Fibroblast of skin of right biceps (primary cell): Measurements from ENCODE around the gene KATNAL2.
A peak's percentile ranks its signal among the peaks of the same experiment; 100 is the strongest.

Experiments
- DNase-seq: peaks from one replicate; pipeline ENCODE4 v3.0.0-alpha.2; 2013

The KATNAL2 gene, protein sequence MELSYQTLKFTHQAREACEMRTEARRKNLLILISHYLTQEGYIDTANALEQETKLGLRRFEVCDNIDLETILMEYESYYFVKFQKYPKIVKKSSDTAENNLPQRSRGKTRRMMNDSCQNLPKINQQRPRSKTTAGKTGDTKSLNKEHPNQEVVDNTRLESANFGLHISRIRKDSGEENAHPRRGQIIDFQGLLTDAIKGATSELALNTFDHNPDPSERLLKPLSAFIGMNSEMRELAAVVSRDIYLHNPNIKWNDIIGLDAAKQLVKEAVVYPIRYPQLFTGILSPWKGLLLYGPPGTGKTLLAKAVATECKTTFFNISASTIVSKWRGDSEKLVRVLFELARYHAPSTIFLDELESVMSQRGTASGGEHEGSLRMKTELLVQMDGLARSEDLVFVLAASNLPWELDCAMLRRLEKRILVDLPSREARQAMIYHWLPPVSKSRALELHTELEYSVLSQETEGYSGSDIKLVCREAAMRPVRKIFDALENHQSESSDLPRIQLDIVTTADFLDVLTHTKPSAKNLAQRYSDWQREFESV

DNA sequence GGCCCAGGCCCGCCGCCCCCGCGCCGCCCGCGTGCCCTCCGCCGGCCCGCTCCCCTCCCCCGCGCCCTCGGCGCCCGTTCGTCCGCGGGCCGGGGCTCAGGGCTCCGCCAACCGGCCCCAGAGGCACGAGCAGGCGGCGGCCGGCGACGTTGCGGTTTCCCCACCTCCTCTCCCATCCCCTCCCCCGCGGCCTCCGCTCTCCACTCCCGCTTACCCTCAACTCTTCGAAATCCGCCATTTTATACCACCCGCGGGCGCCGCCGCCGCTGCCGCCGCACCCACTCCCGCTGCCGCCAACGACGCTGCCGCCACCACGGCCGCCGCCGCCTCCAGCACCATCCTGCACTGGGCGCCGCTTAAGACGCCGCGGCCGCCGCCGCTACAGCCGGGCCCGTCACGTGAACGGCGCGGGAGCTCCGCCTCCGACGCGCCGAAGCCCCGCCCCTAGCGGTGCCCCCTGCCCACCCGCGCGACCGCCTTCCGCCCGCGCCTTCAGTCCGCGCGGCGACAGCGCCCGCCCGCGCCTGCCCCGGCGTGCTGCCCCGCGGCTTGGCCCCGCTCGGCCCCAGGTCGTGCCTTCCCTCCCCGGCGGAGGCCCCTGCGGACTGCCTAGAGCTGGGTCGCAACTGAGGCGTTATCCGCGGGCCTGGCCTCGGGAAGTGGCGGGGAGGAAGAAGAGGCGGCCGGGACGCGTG is at the start of gene KATNAL2, which contains the start of gene PIAS2:
TSS of gene KATNAL2 (plus strand) at position 495 of the 695 bp plus-strand sequence. CDS start 29,271 bp downstream, outside the sequence.
TSS of gene PIAS2 (minus strand) at position 400 of the 695 bp plus-strand sequence. CDS start at position 238, 162 bp downstream.
- DNase-seq = peak; percentile 79

DNA sequence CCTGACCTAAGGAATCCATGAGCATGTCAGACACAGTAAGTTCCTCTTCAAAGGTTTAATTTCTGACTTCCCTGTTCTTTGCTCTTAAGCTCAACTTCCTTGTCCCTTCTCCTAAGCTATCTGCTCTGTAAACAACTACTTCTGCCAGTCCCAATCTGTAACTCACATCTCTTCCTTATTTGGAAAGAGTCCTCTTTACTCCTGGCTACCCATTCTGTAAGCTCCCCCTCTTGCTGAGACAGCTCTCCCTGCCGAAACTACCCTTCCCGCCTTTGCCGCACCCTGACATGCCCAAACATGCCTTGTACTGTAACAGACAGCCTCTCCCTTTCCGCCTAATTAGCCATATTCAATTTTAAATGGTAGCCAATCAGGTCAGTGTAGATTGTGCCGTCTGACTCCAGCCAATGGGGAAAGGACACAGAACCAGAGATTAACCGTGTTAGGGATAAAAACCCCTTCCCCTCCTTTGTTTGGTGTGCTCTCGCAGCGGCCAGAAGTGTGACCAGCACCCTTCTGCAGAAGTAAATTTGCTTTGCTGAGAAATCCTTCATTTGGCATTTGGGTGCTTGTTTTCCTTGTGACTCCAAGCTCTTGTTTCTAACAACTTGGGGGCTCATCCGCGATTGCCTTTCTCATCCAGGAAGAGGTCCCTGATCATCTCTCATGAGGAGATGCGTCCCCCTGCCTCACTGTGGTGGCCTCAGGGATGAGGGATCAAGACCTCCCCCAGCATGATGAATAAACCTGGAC is 49.1 kb upstream of the KATNAL2 start:
- no peak for DNase-seq

DNA sequence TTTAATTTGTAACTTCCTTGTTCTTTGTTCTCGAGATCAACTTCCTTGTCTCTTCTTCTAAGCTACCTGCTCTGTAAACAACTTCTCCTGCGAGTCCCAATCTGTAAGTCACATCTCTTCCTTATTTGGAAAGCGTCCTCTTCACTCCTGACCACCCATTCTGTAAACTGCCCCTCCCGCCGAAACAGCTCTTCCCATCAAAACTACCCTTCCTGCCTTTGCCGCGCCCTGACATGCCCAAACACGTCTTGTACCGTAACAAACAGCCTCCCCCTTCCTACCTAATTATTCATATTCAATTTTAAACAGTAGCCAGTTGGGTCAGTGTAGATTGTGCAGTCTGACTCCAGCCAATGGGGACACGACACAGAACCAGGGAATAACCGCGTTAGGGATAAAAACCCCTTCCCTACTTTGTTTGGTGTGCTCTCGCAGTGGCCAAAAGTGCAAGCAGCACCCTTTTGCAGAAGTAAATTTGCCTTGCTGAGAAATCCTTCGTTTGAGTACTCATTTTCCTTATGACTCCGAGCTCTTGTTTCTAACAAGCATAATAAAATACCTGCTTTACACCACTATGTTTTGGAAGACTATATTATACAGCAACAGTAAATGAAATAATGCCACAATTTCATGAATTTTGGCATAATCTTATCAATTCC is 39.9 kb upstream of the KATNAL2 start:
- no peak for DNase-seq

DNA sequence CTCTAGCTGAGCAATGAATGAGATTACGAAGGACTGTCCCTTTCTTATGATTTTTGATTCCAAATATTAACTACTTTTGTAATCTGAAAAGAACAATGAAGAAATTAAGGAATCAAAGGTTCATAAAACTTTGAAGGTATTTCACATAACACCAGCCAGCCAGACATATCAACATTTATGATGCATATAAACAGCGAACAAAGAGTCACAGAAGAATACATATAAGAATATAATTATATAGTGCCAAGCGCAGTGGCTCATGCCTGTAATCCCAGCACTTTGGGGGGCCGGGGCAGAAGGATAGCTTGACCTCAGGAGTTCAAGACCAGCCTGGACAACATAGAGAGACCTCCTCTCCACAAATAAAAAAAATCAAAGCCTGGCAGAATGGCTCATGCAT is 34.2 kb upstream of the KATNAL2 start:
- no peak for DNase-seq

DNA sequence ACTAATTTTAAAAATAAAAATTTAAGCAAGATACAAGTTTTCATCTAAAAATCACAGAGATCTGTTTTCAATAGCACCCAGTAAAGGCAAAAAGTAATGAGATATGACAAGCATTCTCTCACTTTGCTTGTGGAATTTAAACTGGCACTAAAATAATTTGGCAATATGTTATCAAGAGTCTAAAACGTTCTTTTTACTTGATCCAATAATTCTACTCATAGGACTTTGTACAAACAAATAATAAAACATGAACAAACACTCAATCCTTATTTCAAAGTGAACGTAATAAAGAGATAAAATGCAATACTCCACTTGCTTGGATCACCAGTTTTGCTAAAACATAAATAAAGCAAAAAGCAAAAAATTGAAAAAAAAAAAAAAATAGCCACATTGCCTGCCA is 30.5 kb upstream of the KATNAL2 start:
- DNase-seq = no peak

DNA sequence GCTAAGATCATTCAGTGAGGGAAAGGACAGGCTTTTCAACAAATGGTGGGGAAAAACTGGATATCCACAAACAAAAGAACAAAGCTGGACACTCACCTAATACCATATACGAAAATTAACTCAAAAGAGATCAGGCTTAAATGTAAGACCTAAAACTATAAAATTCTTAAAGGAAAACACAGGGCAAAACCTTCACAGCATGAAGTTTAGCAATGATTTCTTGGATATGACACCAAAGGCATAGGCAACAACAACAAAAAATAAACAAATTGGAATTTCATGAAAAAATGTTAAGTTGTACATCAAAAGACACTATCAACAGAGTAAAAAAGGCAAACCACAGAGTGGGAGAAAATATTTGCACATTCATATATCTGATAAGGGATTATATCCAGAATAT is 28.4 kb upstream of the KATNAL2 start:
- no peak for DNase-seq

DNA sequence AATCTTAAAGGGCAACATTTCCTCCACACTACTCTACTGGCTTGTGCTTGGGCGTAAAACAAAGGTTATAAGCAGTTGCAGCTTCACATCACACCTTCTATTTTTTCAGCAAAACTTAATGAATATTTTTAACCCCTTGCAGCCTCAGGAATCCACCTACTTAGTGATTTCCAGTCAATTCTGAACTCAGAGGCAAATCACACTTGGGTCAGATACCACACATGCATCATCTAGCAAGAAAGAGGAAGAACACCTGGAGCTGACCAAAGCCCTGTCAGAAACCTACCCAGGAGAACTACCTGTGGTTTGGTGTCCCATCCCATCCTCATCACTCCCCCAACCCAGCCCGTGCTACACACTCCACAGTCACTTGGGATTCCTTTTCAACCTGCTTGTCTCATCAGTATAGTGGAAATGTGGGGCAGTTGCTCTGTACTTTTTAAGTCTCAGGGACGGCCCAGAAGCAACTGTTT is 25.6 kb upstream of the KATNAL2 start:
- no peak for DNase-seq

DNA sequence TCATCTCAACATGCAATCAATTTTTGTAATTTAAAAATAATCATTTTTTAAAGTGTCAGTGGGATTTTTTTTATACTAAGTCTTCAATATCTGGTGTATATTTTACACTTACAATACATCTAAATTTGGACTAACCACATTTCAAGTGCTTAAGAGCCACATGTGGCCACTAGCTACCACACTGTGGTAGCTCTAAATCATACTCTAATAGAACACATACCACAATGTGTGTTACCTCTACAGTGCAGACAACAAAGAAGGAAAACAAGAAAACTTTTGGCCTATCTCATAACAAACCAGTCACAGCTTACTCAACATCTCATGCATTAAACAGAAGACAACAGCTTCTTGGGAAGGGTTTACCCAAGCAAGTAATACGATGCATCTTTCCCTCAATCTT is 24.6 kb upstream of the KATNAL2 start:
- DNase-seq = no peak

DNA sequence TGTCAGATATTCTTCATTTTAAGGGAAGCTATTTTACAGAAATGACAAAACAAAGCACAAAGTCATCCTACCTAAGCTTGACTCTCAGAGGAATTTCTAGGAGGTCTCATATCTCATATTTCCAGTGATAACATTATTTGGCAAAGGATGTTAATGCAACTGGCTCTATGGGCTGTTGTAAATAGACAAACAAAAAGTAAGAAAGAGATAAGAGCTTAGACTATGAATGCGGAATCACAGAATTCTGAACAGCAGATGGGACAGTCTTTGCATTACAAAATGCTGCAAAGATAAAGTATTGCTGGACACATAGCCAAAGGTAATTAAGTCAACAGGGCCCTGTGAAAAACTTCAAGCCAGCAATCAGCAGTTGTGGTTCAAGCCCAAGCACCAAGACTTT is 24.0 kb upstream of the KATNAL2 start:
- no peak for DNase-seq

DNA sequence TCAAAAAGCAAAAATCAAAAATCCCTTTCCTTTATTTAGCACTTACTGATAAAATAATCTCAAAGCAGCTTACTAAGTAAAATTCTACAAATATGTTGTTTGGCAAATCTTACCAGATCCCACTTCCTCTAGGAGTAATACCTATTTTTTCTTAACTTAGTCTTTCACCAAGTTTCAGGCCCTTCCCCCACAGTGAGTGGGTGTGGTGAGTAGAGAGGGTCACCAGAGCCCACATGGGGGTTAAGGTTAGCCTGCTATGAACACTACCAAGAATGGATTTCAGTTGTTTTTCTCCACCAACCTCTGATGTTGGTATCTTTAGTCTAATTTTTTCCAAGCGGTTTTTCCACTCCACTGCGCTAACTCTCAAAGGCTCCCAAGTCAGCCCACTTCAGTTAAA is 23.3 kb upstream of the KATNAL2 start:
- no peak for DNase-seq

DNA sequence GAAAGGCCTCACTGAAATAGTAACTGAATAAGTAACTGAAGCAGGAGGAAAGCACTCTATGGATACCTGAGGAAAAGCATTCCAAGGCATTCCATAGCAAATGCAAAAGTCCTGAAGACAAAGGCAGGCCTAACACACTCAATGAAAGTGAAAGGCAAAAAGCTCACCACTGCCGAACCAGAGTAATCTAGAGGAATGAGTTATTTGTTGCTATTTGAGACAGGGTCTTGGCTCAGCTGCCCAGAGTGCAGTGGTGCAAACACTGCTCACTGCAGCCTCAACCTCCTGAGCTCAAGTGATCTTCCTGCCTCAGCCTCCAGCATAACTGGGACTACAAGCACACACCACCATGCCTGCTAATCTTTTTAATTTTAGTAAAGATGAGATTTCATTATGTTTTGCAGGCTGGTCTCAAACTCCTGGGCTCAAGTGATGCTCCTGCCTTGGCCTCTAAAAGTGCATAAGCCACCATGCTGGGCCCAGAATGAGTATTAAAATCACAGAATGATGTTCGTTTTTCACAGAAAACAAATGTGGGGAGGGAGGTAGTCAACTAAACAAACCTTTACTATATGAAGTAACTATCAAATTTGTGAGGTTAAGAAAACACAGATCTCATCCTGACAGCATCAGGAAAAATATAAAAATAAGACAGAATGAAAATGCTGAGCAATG is 18.0 kb upstream of the KATNAL2 start:
- no peak for DNase-seq

DNA sequence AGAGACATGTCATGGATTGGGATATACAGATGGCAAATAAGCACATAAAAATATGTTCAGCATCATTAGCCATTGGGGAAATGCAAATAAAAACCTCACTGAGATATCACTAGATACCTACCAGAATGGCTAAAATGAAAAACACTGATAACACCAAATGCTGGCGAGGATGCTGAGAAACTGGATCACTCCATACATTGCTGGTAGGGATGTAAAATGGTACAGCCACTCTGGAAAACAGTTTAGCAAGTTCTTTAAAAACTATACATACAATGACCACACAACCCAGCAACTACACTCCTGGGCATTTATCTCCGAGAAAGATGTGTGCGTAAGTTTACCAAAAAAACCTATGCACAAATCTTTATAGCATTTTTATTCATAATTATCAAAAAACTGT is 14.0 kb upstream of the KATNAL2 start:
- no peak for DNase-seq

DNA sequence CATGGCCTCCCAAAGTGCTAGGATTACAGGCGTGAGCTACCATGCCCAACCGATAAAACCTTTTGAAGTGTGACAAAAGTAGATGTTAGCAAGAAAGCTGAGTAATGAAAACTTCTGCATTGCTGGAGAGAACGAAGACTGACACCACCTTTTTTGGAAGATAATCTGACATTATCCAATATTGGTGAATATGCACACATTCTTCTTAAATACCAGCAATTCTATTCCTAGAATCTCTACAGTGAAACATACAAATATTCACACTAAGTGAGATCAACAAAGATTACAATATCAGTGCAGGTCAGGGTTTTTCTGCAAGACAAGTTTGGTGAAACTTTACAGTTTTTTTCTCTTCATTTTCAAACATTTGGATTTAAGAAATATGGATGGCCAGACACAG is 7.9 kb upstream of the KATNAL2 start:
- DNase-seq = no peak

DNA sequence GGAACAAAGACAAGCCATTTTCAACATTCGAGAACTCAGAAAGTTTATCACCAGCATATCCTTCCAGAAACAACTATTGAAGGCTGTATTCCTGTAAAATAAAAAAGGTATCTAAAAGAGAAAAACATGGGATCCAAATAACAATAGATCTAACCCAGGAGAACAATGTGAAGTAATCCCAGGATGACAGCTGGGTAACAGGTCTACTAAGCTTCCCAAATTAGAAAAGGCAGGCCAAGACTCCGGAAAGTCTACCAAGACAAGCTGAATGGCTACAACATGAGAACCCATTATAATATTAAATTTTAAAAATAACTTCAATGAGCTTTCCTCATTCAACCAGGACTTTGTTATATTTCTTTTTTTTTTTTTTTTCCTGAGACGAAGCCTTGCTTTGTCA is 6.5 kb upstream of the KATNAL2 start:
- DNase-seq = no peak

DNA sequence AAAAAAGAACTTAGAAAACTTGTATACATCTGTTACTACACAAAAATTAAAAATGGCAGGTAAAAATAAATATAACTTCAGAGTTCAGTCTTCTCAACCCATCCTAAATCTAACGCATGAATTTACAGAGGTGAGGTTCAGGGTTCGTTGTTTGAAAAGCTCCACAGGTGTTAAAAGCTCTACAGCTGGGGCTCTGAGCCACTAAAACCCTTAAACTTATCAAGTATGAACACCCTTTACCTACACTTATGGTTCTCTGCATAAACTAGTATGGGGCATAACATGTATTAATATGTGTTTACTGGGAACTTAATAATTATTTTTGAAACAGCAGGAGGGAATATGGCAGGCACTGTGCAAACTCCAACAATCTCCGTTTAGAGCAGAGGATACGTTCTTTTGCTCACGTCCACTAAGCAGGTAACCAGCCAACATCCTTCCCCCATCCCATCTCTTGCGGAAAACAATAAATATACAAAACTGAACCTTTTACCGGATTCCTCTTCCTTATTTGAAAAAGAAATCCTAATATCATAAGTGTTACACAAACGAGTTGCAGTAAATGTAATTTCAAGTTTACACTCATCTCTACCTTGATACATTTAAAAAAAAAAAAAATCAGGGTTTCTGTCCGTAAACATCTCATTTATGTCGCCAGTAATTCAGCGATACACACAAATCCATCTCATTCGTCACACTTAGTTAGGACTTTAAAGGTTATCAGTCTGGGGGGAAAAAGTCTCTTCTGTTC is 1.4 kb upstream of the KATNAL2 start:
- DNase-seq = no peak

DNA sequence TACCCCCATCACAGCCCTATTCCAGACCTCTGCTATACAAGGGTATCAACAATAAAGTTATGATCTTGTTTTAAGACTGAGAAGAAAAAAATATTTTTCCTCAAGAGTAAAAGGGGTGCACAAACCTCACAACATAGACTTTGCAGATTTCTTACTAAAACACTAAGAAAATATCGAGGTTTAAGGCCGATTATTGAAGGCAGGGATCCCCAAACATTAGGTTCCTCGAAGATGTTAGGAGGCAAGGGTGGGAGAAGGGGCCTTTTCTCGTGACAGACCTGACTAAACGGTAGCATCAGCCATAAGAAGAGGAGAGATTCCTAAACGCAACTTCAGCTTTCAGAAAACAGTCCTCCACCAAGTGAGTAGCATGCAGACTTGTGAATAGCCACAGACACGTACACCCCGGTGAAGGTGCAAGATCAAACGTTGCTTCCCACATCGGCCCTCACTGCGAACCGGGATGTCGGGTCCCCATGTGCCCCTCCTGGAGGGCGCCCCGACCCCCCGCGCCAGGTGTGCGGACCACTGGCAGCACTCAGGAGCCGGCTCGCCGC is 773 bp upstream of the KATNAL2 start:
- DNase-seq = peak; percentile 21

DNA sequence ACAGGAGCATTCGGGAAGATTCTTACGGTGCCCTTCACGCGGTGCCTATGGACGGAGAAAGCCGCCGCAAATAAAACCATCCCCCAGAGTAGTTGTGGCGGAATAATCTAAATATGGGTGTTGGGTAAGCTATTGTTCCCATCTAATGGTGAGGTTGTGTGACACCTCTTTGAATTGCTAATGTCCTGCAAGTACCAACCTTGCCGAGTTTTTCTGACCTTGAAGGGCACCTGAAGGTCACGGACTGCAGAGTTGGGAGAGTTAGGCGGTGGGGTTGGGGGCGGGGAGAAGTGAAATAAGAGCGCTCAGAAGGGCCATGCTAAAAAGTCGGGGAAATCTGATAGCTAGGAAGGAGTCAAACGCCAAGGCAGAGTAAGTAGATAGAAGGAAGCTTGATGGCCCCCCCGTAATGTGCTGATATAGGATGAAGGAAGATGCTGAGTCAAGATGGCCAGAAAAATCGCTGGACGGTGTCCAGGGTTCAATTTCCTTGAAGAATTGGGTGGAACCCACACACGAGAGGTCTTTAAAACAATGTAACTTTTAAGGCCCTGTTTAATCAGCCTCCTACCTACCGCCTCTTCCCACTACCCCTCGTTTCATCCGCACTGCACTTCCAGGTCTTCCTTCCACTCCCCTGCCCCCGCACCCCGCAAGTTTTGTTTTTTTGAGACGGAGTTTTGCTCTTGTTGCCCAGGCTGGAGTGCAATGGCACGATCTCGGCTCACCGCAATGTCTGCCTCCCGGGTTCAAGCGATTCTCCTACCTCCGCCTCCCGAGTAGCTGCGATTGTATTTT is 600 bp downstream of the KATNAL2 start:
- DNase-seq = peak; percentile 57

DNA sequence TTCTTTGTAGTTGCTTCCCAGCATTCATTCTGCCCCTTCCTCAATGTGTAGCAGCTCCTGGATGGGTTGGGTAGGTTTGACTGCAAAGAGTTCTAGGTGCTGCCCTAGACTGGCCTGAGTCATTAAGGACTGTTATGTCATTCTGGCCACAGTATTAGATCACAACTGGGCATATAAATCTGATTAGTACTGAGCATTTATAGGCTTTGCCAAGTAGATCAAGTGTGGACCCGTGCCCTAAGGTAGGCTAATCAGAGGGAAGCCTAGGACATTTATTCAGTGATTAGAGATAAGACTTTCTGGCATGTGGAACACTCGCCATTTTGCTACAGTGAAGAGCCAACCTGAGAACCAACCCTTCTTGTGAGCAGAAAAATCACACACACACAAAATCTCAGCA is 2.7 kb downstream of the KATNAL2 start:
- no peak for DNase-seq

DNA sequence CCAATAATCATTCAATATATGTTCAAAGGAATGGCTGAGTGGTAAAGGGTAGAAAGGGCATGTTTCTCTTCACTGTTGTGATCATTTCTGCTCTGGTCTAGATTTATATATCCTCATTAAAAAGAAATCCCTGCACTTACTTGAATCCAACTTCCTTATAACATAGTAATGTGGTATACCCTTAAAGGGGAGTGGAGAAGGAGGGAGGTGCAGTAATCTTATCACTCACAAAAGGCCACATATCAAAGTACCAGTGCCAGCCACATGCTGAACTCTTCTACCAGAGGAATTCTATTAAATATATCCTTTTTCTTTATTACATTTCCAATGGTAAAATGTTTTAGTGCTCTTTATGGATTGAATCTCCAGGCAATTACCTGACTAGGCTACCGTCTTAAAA is 3.3 kb downstream of the KATNAL2 start:
- DNase-seq = no peak

DNA sequence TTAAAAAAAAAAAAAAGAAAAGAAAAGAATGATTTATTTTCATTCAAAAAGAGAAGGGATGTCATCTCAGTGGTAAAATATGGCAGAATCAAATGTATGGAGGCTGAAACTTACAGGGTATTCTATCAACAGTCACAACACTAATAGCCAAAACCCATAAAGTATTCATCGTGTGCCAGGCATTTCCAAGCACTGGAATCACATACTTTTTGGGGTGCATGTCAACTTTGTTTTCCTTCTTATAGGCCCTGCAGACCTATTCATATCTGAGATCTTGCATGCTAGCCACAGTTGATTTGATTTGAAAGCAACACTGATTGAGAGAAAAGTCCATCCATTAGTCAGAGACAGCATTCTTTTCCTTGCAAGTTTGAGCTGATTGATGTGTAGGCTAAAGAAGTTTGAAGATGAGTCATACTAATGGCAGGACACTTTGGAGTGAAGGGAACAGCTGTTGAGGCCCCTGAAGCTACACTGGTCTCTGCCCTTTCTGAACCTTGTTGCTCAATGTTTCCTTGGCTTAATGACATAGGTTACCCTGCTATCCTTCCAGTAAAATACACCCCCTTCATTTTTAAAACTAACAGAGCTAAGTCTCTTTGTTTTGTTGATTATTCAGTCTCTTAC is 22.0 kb downstream of the KATNAL2 start:
- peak; percentile 57 for DNase-seq
